Osteoblast (primary cell): Measurements from ENCODE around the gene TAF4. TPM values are rescaled to one million over a fixed set of nuclear protein-coding genes. Genes with fewer than 3 reads are reported as not detected.
"Not testable (repeated sequence)": the region's sequence is repeated elsewhere in the genome, so short reads cannot be mapped to it uniquely, and the experiment has no call there.

Source experiments
- DNase-seq: peaks from one replicate; pipeline ENCODE4 v3.0.0; 2011; ENCODE audit warnings: low spot score, mixed read lengths; ENCODE audit not compliant: insufficient read length; ENCODE audit errors: missing footprints
- H2AFZ ChIP-seq: 2 replicates; pipeline ENCODE4 v1.6.0; 2011; ENCODE audit warnings: mild to moderate bottlenecking, low read length
- H3K27ac ChIP-seq: 2 replicates; pipeline ENCODE4 v1.5.1; 2011; ENCODE audit warnings: mild to moderate bottlenecking, low read depth, low read length, moderate library complexity
- H3K27me3 ChIP-seq: 2 replicates; pipeline ENCODE4 v1.6.0; 2012; ENCODE audit warnings: mild to moderate bottlenecking, control low read depth, inconsistent platforms, low read length, moderate library complexity; ENCODE audit not compliant: insufficient read depth
- H3K36me3 ChIP-seq: 2 replicates; pipeline ENCODE4 v1.5.1; 2011; ENCODE audit warnings: mild to moderate bottlenecking, low read length, control low read depth, moderate library complexity; ENCODE audit not compliant: insufficient read depth
- H3K4me1 ChIP-seq: 2 replicates; pipeline ENCODE4 v1.5.1; 2011; ENCODE audit warnings: mild to moderate bottlenecking, low read length, control low read depth, moderate library complexity; ENCODE audit not compliant: insufficient read depth
- H3K4me2 ChIP-seq: 2 replicates; pipeline ENCODE4 v1.6.0; 2011; ENCODE audit warnings: mild to moderate bottlenecking, low read length; ENCODE audit not compliant: insufficient read depth
- H3K4me3 ChIP-seq: fragments of 200-600 bp; sonication (generic); 3 replicates; pipeline ENCODE4 v1.5.1; 2012; ENCODE audit warnings: mild to moderate bottlenecking, low read length, inconsistent platforms; ENCODE audit not compliant: insufficient read depth
- H3K79me2 ChIP-seq: 2 replicates; pipeline ENCODE4 v1.6.0; 2012; ENCODE audit warnings: mild to moderate bottlenecking, low read length, control low read depth, inconsistent platforms; ENCODE audit not compliant: insufficient read depth
- H3K9me3 ChIP-seq: 2 replicates; pipeline ENCODE4 v1.5.1; 2011; ENCODE audit warnings: low read depth, low read length, control low read depth
- H4K20me1 ChIP-seq: 2 replicates; pipeline ENCODE4 v1.6.0; 2012; ENCODE audit warnings: mild to moderate bottlenecking, low read length, control low read depth; ENCODE audit not compliant: insufficient read depth
- total RNA-seq: library from RNA; depleted of rRNA; stranded (reverse); fragments of >200 nt; gene quantifications from 2 replicates; pipeline ENCODE4 v1.2.3, GENCODE V29; 2012
- TF ChIP-seq, protein P1 (sequence below): IDR thresholded peaks from 2 replicates; pipeline ENCODE4 v1.5.1; 2011; ENCODE audit warnings: mild to moderate bottlenecking, low read depth, low read length, moderate library complexity; ENCODE audit errors: extremely low read depth

Gene TAF4
- total RNA-seq, 1 donor, result 4.3 TPM

DNA sequence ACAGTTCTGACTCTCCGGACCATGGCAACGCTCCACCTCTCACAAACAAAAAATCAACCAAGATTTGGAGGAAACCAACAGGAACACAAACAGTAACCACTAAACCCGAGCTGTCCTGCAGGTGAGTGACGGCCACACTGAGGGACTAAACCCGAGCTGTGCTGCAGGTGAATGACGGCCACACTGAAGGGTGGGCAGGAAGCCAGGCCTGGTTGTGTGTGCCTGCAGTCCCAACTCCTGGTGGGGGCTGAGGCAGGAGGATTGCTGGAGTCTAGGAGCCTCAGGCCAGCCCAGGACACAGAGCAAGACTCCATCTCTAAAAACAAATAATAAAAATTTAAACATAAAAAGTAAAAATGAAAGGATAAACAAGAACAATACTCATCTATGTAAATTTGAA is 80.6 kb downstream of the TAF4 start:
- no peaks in the 10 kb centered on the region for H3K79me2 ChIP-seq
- H3K4me2 ChIP-seq, result no peak overlapping the region
- H3K4me1 ChIP-seq, result no peaks in the 10 kb centered on the region
- H3K36me3 ChIP-seq, result peaks cover 4% of the 10 kb centered on the region
- no peak overlapping the region for H2AFZ ChIP-seq
- no peak for DNase-seq
- no peak overlapping the region for H3K27ac ChIP-seq
- peaks cover 9% of the 10 kb centered on the region for H4K20me1 ChIP-seq
- H3K4me3 ChIP-seq, result no peak overlapping the region
- no peaks in the 10 kb centered on the region for H3K27me3 ChIP-seq
- H3K9me3 ChIP-seq, result no peaks in the 10 kb centered on the region
- TF ChIP-seq, protein P1, sequence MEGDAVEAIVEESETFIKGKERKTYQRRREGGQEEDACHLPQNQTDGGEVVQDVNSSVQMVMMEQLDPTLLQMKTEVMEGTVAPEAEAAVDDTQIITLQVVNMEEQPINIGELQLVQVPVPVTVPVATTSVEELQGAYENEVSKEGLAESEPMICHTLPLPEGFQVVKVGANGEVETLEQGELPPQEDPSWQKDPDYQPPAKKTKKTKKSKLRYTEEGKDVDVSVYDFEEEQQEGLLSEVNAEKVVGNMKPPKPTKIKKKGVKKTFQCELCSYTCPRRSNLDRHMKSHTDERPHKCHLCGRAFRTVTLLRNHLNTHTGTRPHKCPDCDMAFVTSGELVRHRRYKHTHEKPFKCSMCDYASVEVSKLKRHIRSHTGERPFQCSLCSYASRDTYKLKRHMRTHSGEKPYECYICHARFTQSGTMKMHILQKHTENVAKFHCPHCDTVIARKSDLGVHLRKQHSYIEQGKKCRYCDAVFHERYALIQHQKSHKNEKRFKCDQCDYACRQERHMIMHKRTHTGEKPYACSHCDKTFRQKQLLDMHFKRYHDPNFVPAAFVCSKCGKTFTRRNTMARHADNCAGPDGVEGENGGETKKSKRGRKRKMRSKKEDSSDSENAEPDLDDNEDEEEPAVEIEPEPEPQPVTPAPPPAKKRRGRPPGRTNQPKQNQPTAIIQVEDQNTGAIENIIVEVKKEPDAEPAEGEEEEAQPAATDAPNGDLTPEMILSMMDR, result no peak

DNA sequence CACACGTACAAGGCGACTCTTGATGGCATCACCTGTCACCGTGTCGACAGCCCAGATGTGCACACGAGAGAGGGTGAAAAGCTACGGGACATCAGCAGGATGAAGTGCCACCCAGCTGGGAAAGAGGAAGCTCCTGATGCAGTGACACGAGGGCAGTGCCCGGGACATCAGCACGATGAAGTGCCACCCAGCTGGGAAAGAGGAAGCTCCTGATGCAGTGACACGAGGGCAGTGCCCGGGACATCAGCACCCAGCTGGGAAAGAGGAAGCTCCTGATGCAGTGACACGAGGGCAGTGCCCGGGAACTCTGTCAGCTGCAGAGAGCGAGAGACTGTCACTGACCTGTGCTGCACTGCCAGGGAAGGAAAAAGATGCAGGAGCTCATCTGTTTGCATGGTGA is 81.2 kb downstream of the TAF4 start:
- H3K36me3 ChIP-seq, DNase-seq, H3K9me3 ChIP-seq, H3K27ac ChIP-seq, H2AFZ ChIP-seq, H4K20me1 ChIP-seq, H3K4me1 ChIP-seq, H3K4me2 ChIP-seq, H3K79me2 ChIP-seq, H3K27me3 ChIP-seq, H3K4me3 ChIP-seq: not testable (repeated sequence)

DNA sequence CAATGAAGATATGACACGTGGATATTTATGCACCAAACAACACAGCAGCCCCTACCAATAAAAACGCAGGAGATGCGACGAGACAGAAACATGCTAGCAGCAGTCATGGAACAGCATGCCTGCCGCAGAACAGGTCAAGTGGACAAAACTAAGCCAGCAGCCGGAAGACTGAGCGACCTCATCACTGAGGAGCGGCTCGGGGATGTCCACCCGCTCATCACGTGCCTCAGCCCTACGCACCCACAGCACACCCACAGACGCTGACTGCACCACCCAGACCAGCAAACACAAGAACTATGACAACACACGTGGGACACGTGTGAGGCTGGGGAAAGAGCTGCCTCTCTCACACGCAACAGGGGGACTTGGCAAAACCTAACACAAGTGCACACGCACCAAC is 81.7 kb downstream of the TAF4 start:
- no peak for DNase-seq
- Histone ChIP-seq H3K27me3 (no peaks in the 10 kb centered on the region), H3K9me3 (no peaks in the 10 kb centered on the region), H3K4me3 (no peak overlapping the region), H3K4me2 (no peak overlapping the region), H4K20me1 (peaks cover 9% of the 10 kb centered on the region), H3K27ac (no peak overlapping the region), H2AFZ (no peak overlapping the region), H3K79me2 (no peaks in the 10 kb centered on the region), H3K4me1 (no peaks in the 10 kb centered on the region), H3K36me3 (no peaks in the 10 kb centered on the region)
- TF ChIP-seq, protein P1, result no peak

DNA sequence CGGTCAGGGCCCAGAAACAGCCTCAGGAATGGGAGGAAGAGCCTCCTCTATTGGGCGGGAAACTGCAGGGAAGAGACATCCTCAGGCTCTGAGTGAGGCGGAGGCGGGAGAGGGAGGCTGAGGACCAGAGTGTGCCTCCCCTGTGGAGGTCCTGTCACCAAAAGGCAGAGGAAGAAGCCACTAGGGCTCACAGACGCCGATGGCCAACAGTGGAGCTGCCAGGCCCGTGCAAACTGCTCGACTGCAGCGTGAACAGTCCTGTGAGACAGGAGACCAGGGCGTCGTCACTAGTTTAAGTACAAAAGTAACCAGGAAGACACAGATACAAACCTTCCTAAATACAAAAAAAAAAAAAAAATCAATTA is 82.7 kb downstream of the TAF4 start:
- H3K9me3 ChIP-seq, result no peaks in the 10 kb centered on the region
- H3K79me2 ChIP-seq, result no peaks in the 10 kb centered on the region
- TF ChIP-seq, protein P1, result no peak
- H4K20me1 ChIP-seq, result peaks cover 9% of the 10 kb centered on the region
- no peaks in the 10 kb centered on the region for H3K36me3 ChIP-seq
- no peak overlapping the region for H3K27ac ChIP-seq
- no peak overlapping the region for H2AFZ ChIP-seq
- no peak for DNase-seq
- no peak overlapping the region for H3K4me3 ChIP-seq
- no peaks in the 10 kb centered on the region for H3K4me1 ChIP-seq
- no peak overlapping the region for H3K4me2 ChIP-seq
- no peaks in the 10 kb centered on the region for H3K27me3 ChIP-seq
